HCT116 (cell line): ENCODE data around the gene TAF1B. TPM values are rescaled to one million over a fixed set of nuclear protein-coding genes. Genes with fewer than 3 reads are reported as not detected.

Source experiments
- ATAC-seq: fragments of 200-7000 bp; cut with Tn5 transposase; 2 replicates; pipeline ENCODE4 v1.9.1; 2020; ENCODE audit warnings: mild to moderate bottlenecking, moderate library complexity
- BruUV-seq: library from RNA; stranded (reverse); fragments of 400-500 nt; replicated peaks from 2 replicates; lab custom pipeline; 2021; lab: Mats Ljungman, UMichigan
- CTCF ChIA-PET: fragments of 300-600 bp; sonication (Branson Sonifier 250); formaldehyde crosslinking; loops from one replicate; lab custom pipeline; 2021; ENCODE audit warnings: antibody characterized with exemption; lab: Charles Lee
- POLR2A ChIA-PET: fragments of 300-600, 350-600 bp; sonication (Branson Sonifier 250); formaldehyde crosslinking; loops from one replicate; lab custom pipeline; 2021; ENCODE audit warnings: antibody characterized with exemption; lab: Charles Lee
- RAD21 ChIA-PET, 2 experiments: fragments of 300-600 bp; sonication (Branson Sonifier 250); formaldehyde crosslinking; loops; one replicate each; lab custom pipeline; 2023; ENCODE audit warnings: low total read pairs in 2 of 2; ENCODE audit not compliant: uncharacterized antibody in 2 of 2, unreplicated experiment in 2 of 2, low non-redundant PET in 1 of 2; lab: Charles Lee
- DNase-seq: peaks from one replicate; pipeline ENCODE4 v3.0.0-alpha.2; 2010; ENCODE audit warnings: low read depth, low spot score
- H2AFZ ChIP-seq: fragments of 200-600 bp; shearing (Covaris generic), sonication (generic); 2 replicates; pipeline ENCODE4 v1.6.1; 2017; ENCODE audit warnings: low read depth, mixed run types, mixed read lengths, antibody characterized with exemption, low read length; ENCODE audit not compliant: poor library complexity, severe bottlenecking
- H3K27ac ChIP-seq: 2 replicates; pipeline ENCODE4 v1.5.1; 2012; ENCODE audit warnings: low read depth, low read length
- H3K27me3 ChIP-seq: fragments of 200-600 bp; sonication (generic); 2 replicates; pipeline ENCODE4 v1.6.1; 2016; ENCODE audit warnings: mixed run types, low read length, mixed read lengths; ENCODE audit not compliant: insufficient read depth
- H3K36me3 ChIP-seq, 2 experiments: fragments of 200-500 bp in 1 of 2; fragments of 200-600 bp in 1 of 2; sonication (Bioruptor generic) in 1 of 2; sonication (generic) in 1 of 2; 2 replicates each; pipeline versions ENCODE4 v1.5.1 to v1.6.1; 2014 to 2016; ENCODE audit warnings: low read length in 2 of 2, inconsistent platforms in 1 of 2, mixed read lengths in 1 of 2, mixed run types in 1 of 2; ENCODE audit not compliant: insufficient read depth in 2 of 2, control insufficient read depth in 1 of 2
- H3K4me1 ChIP-seq, 2 experiments: fragments of 200-600 bp in 1 of 2; sonication (generic) in 1 of 2; 2 replicates each; pipeline versions ENCODE4 v1.5.1 to v1.6.1; 2012 to 2017; ENCODE audit warnings: low read length in 2 of 2, inconsistent platforms in 1 of 2, mild to moderate bottlenecking in 1 of 2, mixed read lengths in 1 of 2, mixed run types in 1 of 2, moderate library complexity in 1 of 2; ENCODE audit not compliant: insufficient read depth in 2 of 2, control insufficient read depth in 1 of 2
- H3K4me2 ChIP-seq: fragments of 200-600 bp; sonication (generic); 2 replicates; pipeline ENCODE4 v1.6.1; 2017; ENCODE audit warnings: mixed run types, low read length, mixed read lengths
- H3K4me3 ChIP-seq, 2 experiments: fragments of 200-600 bp in 1 of 2; sonication (generic) in 1 of 2; replicated peaks in 1 of 2; 2 replicates each; pipeline ENCODE4 v1.5.1; 2011 to 2016; ENCODE audit warnings: low read length in 2 of 2, control low read depth in 1 of 2, low read depth in 1 of 2, mild to moderate bottlenecking in 1 of 2, mixed read lengths in 1 of 2, mixed run types in 1 of 2
- H3K79me2 ChIP-seq: fragments of 200-600 bp; sonication (generic); 2 replicates; pipeline ENCODE4 v1.6.1; 2017; ENCODE audit warnings: mild to moderate bottlenecking, mixed run types, low read length, moderate library complexity, mixed read lengths; ENCODE audit not compliant: insufficient read depth
- H3K9ac ChIP-seq: fragments of 200-600 bp; sonication (generic); 2 replicates; pipeline ENCODE4 v1.6.1; 2016; ENCODE audit warnings: low read length, mixed read lengths
- H3K9me2 ChIP-seq: fragments of 200-600 bp; sonication (generic), shearing (Covaris generic); 2 replicates; pipeline ENCODE4 v1.6.1; 2017; ENCODE audit warnings: mixed run types, mild to moderate bottlenecking, moderate library complexity; ENCODE audit not compliant: insufficient read depth
- H3K9me3 ChIP-seq, 2 experiments: fragments of 200-500 bp in 1 of 2; fragments of 200-600 bp in 1 of 2; sonication (Bioruptor generic) in 1 of 2; sonication (generic) in 1 of 2; 2 replicates each; pipeline ENCODE4 v1.6.1; 2014 to 2017; ENCODE audit warnings: low read length in 2 of 2, mixed read lengths in 2 of 2, inconsistent platforms in 1 of 2, low read depth in 1 of 2, mild to moderate bottlenecking in 1 of 2, mixed run types in 1 of 2, moderate library complexity in 1 of 2; ENCODE audit not compliant: control insufficient read depth in 1 of 2, insufficient read depth in 1 of 2
- H4K20me1 ChIP-seq: fragments of 200-600 bp; sonication (generic), shearing (Covaris generic); 2 replicates; pipeline ENCODE4 v1.6.1; 2017; ENCODE audit warnings: mixed run types, mild to moderate bottlenecking, moderate library complexity; ENCODE audit not compliant: insufficient read depth
- CTCF ChIP-seq, 3 experiments: fragments of 200-600 bp in 1 of 3; sonication (generic) in 1 of 3; IDR thresholded peaks in 2 of 3; conservative IDR thresholded peaks in 1 of 3; 2 replicates each; pipeline ENCODE4 v1.5.1; 2012 to 2017; ENCODE audit warnings: low read depth in 2 of 3, low read length in 2 of 3, antibody characterized with exemption in 1 of 3, borderline replicate concordance in 1 of 3, control low read depth in 1 of 3, mild to moderate bottlenecking in 1 of 3, mixed read lengths in 1 of 3, mixed run types in 1 of 3, moderate library complexity in 1 of 3; ENCODE audit not compliant: insufficient read depth in 1 of 3
- EGR1 ChIP-seq: IDR thresholded peaks from 2 replicates; pipeline ENCODE4 v1.6.1; 2012; ENCODE audit warnings: low read depth
- JUND ChIP-seq: IDR thresholded peaks from 2 replicates; pipeline ENCODE4 v1.6.1; 2012
- MAX ChIP-seq: IDR thresholded peaks from 2 replicates; pipeline ENCODE4 v1.6.1; 2012
- POLR2A ChIP-seq: IDR thresholded peaks from 2 replicates; pipeline ENCODE4 v1.7.0; 2011; ENCODE audit warnings: borderline replicate concordance; ENCODE audit not compliant: insufficient read depth, insufficient read length; ENCODE audit errors: extremely low read depth
- POLR2AphosphoS5 ChIP-seq: IDR thresholded peaks from 2 replicates; pipeline ENCODE4 v1.6.1; 2011; ENCODE audit warnings: mild to moderate bottlenecking, low read depth, low read length, moderate library complexity
- SIN3A ChIP-seq: IDR thresholded peaks from 2 replicates; pipeline ENCODE4 v1.6.1; 2012; ENCODE audit warnings: low read depth
- SRF ChIP-seq: IDR thresholded peaks from 2 replicates; pipeline ENCODE4 v1.6.1; 2012; ENCODE audit warnings: low read depth
- TCF7L2 ChIP-seq: IDR thresholded peaks from 2 replicates; pipeline ENCODE4 v1.7.0; 2011; ENCODE audit warnings: borderline replicate concordance, inconsistent platforms; ENCODE audit not compliant: insufficient read depth, insufficient read length; ENCODE audit errors: extremely low read depth
- ZBTB33 ChIP-seq: IDR thresholded peaks from 2 replicates; pipeline ENCODE4 v1.6.1; 2011; ENCODE audit warnings: mild to moderate bottlenecking, low read length, moderate library complexity; ENCODE audit not compliant: insufficient replicate concordance; ENCODE audit errors: extremely low read depth
- intact Hi-C: fragments of 100-400 bp; cut with micrococcal nuclease; formaldehyde crosslinking; loops from 2 replicates; pipeline ENCODE4 v1.10.0; 2022
- total RNA-seq: library from RNA; stranded (reverse); gene quantifications from one replicate; pipeline ENCODE4 v1.2.1, GENCODE V29; 2021; ENCODE audit not compliant: unreplicated experiment

Gene TAF1B
- total RNA-seq, 1 experiment from 2014 or later, result 27.9 TPM

GRCh38 chr2:9937968-9938367, 94.7 kb downstream of the TAF1B start:
- TF ChIP-seq EGR1, result no peak
- no peak for TF ChIP-seq SIN3A
- TF ChIP-seq CTCF (IDR thresholded peaks at IDR 0.05 in 2 of 3, conservative IDR thresholded peaks at IDR 0.05 in 1 of 3; ENCODE audit: borderline replicate concordance in 1 of 3, insufficient read depth in 1 of 3, low read depth in 2 of 3, low read length in 2 of 3), result no peak
- no peak for TF ChIP-seq JUND
- TF ChIP-seq, all 23 proteins: peak for 0
- no peak overlapping the region for H2AFZ ChIP-seq
- intact Hi-C loops, result no loop called here
- DNase-seq (no peak), ATAC-seq (peak; percentile 53; the same call in 1 of the 2 replicates)
- no peak overlapping the region for H3K4me3 ChIP-seq
- no peaks in the 10 kb centered on the region for H3K79me2 ChIP-seq
- H3K4me1 ChIP-seq, result peaks cover 0 to 6% of the 10 kb centered on the region in 2 experiments; a peak in 2 of 4 replicates
- H4K20me1 ChIP-seq, result no peaks in the 10 kb centered on the region
- CTCF ChIA-PET, result no interaction called here
- H3K9ac ChIP-seq, result no peak overlapping the region
- H3K4me2 ChIP-seq, result no peak overlapping the region
- H3K27ac ChIP-seq, result no peak overlapping the region
- POLR2A ChIA-PET, result no interaction called here
- H3K27me3 ChIP-seq, result no peaks in the 10 kb centered on the region
- H3K36me3 ChIP-seq, result peaks cover 0 to 6% of the 10 kb centered on the region in 2 experiments; a peak in 1 of 4 replicates
- RAD21 ChIA-PET, result no interaction called here
- H3K9me2 ChIP-seq, result no peaks in the 10 kb centered on the region
- BruUV-seq, result no TSS peak
- no peaks in the 10 kb centered on the region for H3K9me3 ChIP-seq

GRCh38 chr2:9939587-9940485, 96.6 kb downstream of the TAF1B start:
- H3K4me3 ChIP-seq, result no peak overlapping the region
- no peak overlapping the region for H3K4me2 ChIP-seq
- ATAC-seq (no peak), DNase-seq (no peak)
- ChIA-PET POLR2A (no interaction called here), RAD21 (no interaction called here), CTCF (no interaction called here)
- BruUV-seq, result no TSS peak
- H3K9me3 ChIP-seq, result no peaks in the 10 kb centered on the region
- H3K36me3 ChIP-seq, result peaks cover 0 to 1% of the 10 kb centered on the region in 2 experiments; a peak in 1 of 4 replicates
- peaks cover 0 to 6% of the 10 kb centered on the region in 2 experiments; a peak in 2 of 4 replicates for H3K4me1 ChIP-seq
- intact Hi-C loops, result no loop called here
- no peak overlapping the region for H2AFZ ChIP-seq
- H3K9ac ChIP-seq, result no peak overlapping the region
- no peak overlapping the region for H3K27ac ChIP-seq
- H3K27me3 ChIP-seq, result no peaks in the 10 kb centered on the region
- H3K79me2 ChIP-seq, result no peaks in the 10 kb centered on the region
- no peaks in the 10 kb centered on the region for H3K9me2 ChIP-seq
- no peaks in the 10 kb centered on the region for H4K20me1 ChIP-seq
- TF ChIP-seq MAX (no peak), POLR2AphosphoS5 (no peak), JUND (no peak), CTCF (IDR thresholded peaks at IDR 0.05 in 2 of 3, conservative IDR thresholded peaks at IDR 0.05 in 1 of 3; ENCODE audit: borderline replicate concordance in 1 of 3, insufficient read depth in 1 of 3, low read depth in 2 of 3, low read length in 2 of 3) (no peak), ZBTB33 (no peak), TCF7L2 (no peak), POLR2A (no peak), SRF (no peak)
